H9 (cell line): Measurements from ENCODE around the gene IGFBP7. TPM values are rescaled to one million over a fixed set of nuclear protein-coding genes. Genes with fewer than 3 reads are reported as not detected.

Source experiments
- DNase-seq: peaks from one replicate; pipeline ENCODE4 v3.0.0-alpha.2; 2017
- H2AFZ ChIP-seq: one replicate; pipeline ENCODE4 v1.6.1; 2013; ENCODE audit warnings: mild to moderate bottlenecking, low read length, control low read depth, moderate library complexity
- H2AK5ac ChIP-seq: 2 replicates; pipeline ENCODE4 v1.6.1; 2013; ENCODE audit warnings: low read length, control low read depth, mixed read lengths; ENCODE audit not compliant: insufficient read length
- H2BK120ac ChIP-seq: one replicate; pipeline ENCODE4 v1.6.1; 2013; ENCODE audit warnings: low read depth, mild to moderate bottlenecking, low read length, control low read depth, inconsistent platforms; ENCODE audit not compliant: poor library complexity, severe bottlenecking
- H2BK12ac ChIP-seq: 2 replicates; pipeline ENCODE4 v1.6.1; 2013; ENCODE audit warnings: low read length, control low read depth, mixed read lengths, low read depth; ENCODE audit not compliant: insufficient read length
- H2BK15ac ChIP-seq: 2 replicates; pipeline ENCODE4 v1.6.1; 2013; ENCODE audit warnings: low read depth, low read length, control low read depth
- H2BK20ac ChIP-seq: one replicate; pipeline ENCODE4 v1.6.1; 2013; ENCODE audit warnings: low read depth, mild to moderate bottlenecking, low read length, control low read depth, inconsistent platforms; ENCODE audit not compliant: poor library complexity, severe bottlenecking
- H2BK5ac ChIP-seq: 2 replicates; pipeline ENCODE4 v1.6.1; 2013; ENCODE audit warnings: low read length, control low read depth, mixed read lengths; ENCODE audit not compliant: insufficient read length
- H3K14ac ChIP-seq: 2 replicates; pipeline ENCODE4 v1.6.1; 2013; ENCODE audit warnings: low read length, control low read depth; ENCODE audit not compliant: insufficient read depth
- H3K18ac ChIP-seq: 2 replicates; pipeline ENCODE4 v1.6.1; 2013; ENCODE audit warnings: low read depth, mild to moderate bottlenecking, mixed read lengths, low read length, control low read depth; ENCODE audit not compliant: insufficient read length
- H3K23ac ChIP-seq: 2 replicates; pipeline ENCODE4 v1.6.1; 2013; ENCODE audit warnings: low read length, control low read depth, mixed read lengths, low read depth; ENCODE audit not compliant: insufficient read length
- H3K23me2 ChIP-seq: 2 replicates; pipeline ENCODE4 v1.6.1; 2013; ENCODE audit warnings: low read depth, mild to moderate bottlenecking, mixed read lengths, low read length, control low read depth; ENCODE audit not compliant: insufficient read length, poor library complexity, severe bottlenecking
- H3K27ac ChIP-seq: 2 replicates; pipeline ENCODE4 v1.5.1; 2013; ENCODE audit warnings: low read length, control low read depth, mixed read lengths, low read depth; ENCODE audit not compliant: insufficient read length
- H3K27me3 ChIP-seq: 2 replicates; pipeline ENCODE4 v1.6.1; 2013; ENCODE audit warnings: low read length, control low read depth, inconsistent platforms; ENCODE audit not compliant: insufficient read depth
- H3K4ac ChIP-seq: 2 replicates; pipeline ENCODE4 v1.6.1; 2013; ENCODE audit warnings: low read depth, mild to moderate bottlenecking, control low read depth, inconsistent platforms, low read length, moderate library complexity
- H3K4me1 ChIP-seq: 2 replicates; pipeline ENCODE4 v1.6.1; 2013; ENCODE audit warnings: low read length, control low read depth, inconsistent platforms; ENCODE audit not compliant: insufficient read depth
- H3K4me2 ChIP-seq: 2 replicates; pipeline ENCODE4 v1.6.1; 2013; ENCODE audit warnings: low read length, control low read depth, mixed read lengths; ENCODE audit not compliant: insufficient read length, insufficient read depth
- H3K56ac ChIP-seq: 2 replicates; pipeline ENCODE4 v1.6.1; 2013; ENCODE audit warnings: low read depth, mild to moderate bottlenecking, mixed read lengths, low read length, control low read depth; ENCODE audit not compliant: insufficient read length
- H3K79me1 ChIP-seq: 2 replicates; pipeline ENCODE4 v1.6.1; 2013; ENCODE audit warnings: low read depth, mild to moderate bottlenecking, moderate library complexity, low read length, control low read depth, inconsistent platforms; ENCODE audit not compliant: insufficient read depth, poor library complexity, severe bottlenecking
- H3K79me2 ChIP-seq: 2 replicates; pipeline ENCODE4 v1.6.1; 2013; ENCODE audit warnings: low read length, control low read depth, inconsistent platforms; ENCODE audit not compliant: insufficient read depth
- H3K9ac ChIP-seq: 2 replicates; pipeline ENCODE4 v1.6.1; 2013; ENCODE audit warnings: low read length, control low read depth, mixed read lengths; ENCODE audit not compliant: insufficient read length; ENCODE audit errors: extremely low read depth
- H3K9me3 ChIP-seq: one replicate; pipeline ENCODE4 v1.6.1; 2013; ENCODE audit warnings: low read depth, low read length, inconsistent platforms; ENCODE audit not compliant: control insufficient read depth
- H3T11ph ChIP-seq: one replicate; pipeline ENCODE4 v1.6.1; 2013; ENCODE audit warnings: mild to moderate bottlenecking, low read length, control low read depth, inconsistent platforms
- H4K20me1 ChIP-seq: one replicate; pipeline ENCODE4 v1.6.1; 2013; ENCODE audit not compliant: control insufficient read depth, insufficient read length, insufficient read depth
- H4K5ac ChIP-seq: 2 replicates; pipeline ENCODE4 v1.6.1; 2013; ENCODE audit warnings: low read depth, mild to moderate bottlenecking, mixed read lengths, low read length, control low read depth; ENCODE audit not compliant: insufficient read length
- H4K8ac ChIP-seq: replicated peaks from 2 replicates; pipeline ENCODE4 v1.6.1; 2013; ENCODE audit warnings: low read length, control low read depth, mixed read lengths, low read depth; ENCODE audit not compliant: insufficient read length
- H4K91ac ChIP-seq: 2 replicates; pipeline ENCODE4 v1.6.1; 2013; ENCODE audit warnings: low read depth, mild to moderate bottlenecking, moderate library complexity, mixed read lengths, low read length, control low read depth; ENCODE audit not compliant: insufficient read length
- H3K27ac Mint-ChIP-seq, 3 experiments: 2 replicates in 2 of 3; 3 replicates in 1 of 3; pipeline ENCODE4 v1.8.0; 2020 to 2021; ENCODE audit warnings: mixed read lengths in 3 of 3, mild to moderate bottlenecking in 1 of 3, moderate library complexity in 1 of 3
- H3K27me3 Mint-ChIP-seq: 2 replicates; pipeline ENCODE4 v1.8.0; 2021; ENCODE audit warnings: low read depth, mild to moderate bottlenecking, moderate library complexity, mixed read lengths
- H3K36me3 Mint-ChIP-seq, 3 experiments: 2 replicates in 2 of 3; 3 replicates in 1 of 3; pipeline ENCODE4 v1.8.0; 2020 to 2021; ENCODE audit warnings: low read depth in 3 of 3, mixed read lengths in 3 of 3; ENCODE audit not compliant: insufficient read depth in 1 of 3
- H3K4me1 Mint-ChIP-seq, 2 experiments: 2 replicates each; pipeline ENCODE4 v1.8.0; 2020; ENCODE audit warnings: mixed read lengths in 2 of 2
- H3K4me3 Mint-ChIP-seq, 2 experiments: 2 replicates in 1 of 2; 3 replicates in 1 of 2; pipeline ENCODE4 v1.8.0; 2020 to 2021; ENCODE audit warnings: mild to moderate bottlenecking in 2 of 2, mixed read lengths in 2 of 2, moderate library complexity in 1 of 2
- H3K9me3 Mint-ChIP-seq, 2 experiments: 2 replicates in 1 of 2; 3 replicates in 1 of 2; pipeline ENCODE4 v1.8.0; 2020; ENCODE audit warnings: mild to moderate bottlenecking in 2 of 2, mixed read lengths in 2 of 2, moderate library complexity in 1 of 2
- CTCF ChIP-seq: fragments of 200-600 bp; sonication (generic); conservative IDR thresholded peaks from 3 replicates; pipeline ENCODE4 v1.8.0; 2021; ENCODE audit warnings: antibody characterized with exemption, mild to moderate bottlenecking
- WGBS: extraction: QIAGEN DNeasy Blood & Tissue Kit; methylation state at CpG from one replicate; pipeline ENCODE4 v1.1.7; 2013; ENCODE audit warnings: missing lambda C conversion rate, low lambda C conversion rate, mixed read lengths; ENCODE audit not compliant: insufficient read length; ENCODE audit errors: extremely low coverage; 5-methylcytosine and 5-hydroxymethylcytosine counted together
- total RNA-seq: library from RNA; stranded (reverse); gene quantifications from 2 replicates; pipeline ENCODE4 v1.2.1, GENCODE V29; 2021

Gene IGFBP7
- total RNA-seq, 1 experiment from 2014 or later = 0.37 TPM

GRCh38 chr4:57098415-57098814, 11.8 kb downstream of the IGFBP7 start:
- no peak overlapping the region for H3K27ac Mint-ChIP-seq
- H3K14ac ChIP-seq = no peak overlapping the region
- no peaks in the 10 kb centered on the region; the same call in 1 of the 2 replicates for H3K4me1 ChIP-seq
- no peak overlapping the region for H4K91ac ChIP-seq
- H3K9me3 ChIP-seq = no peaks in the 10 kb centered on the region
- H3K4me1 Mint-ChIP-seq = peaks cover 14 to 19% of the 10 kb centered on the region in 2 experiments
- H3K27me3 ChIP-seq = no peaks in the 10 kb centered on the region
- H3K27me3 Mint-ChIP-seq = peaks cover 6% of the 10 kb centered on the region
- H3K79me2 ChIP-seq = 0 out of 2 replicates have a peak, but pooled peaks cover 1% of the 10 kb centered on the region
- H4K8ac ChIP-seq = no peak overlapping the region
- no peaks in the 10 kb centered on the region for H4K20me1 ChIP-seq
- no peak overlapping the region for H3K23ac ChIP-seq
- no peak overlapping the region for H3K4me3 Mint-ChIP-seq
- H3K4ac ChIP-seq = no peak overlapping the region
- H2BK20ac ChIP-seq = no peak overlapping the region
- no peak overlapping the region for H3K9ac ChIP-seq
- H3T11ph ChIP-seq = no peak overlapping the region
- no peak overlapping the region for H2BK5ac ChIP-seq
- DNase-seq = no peak
- H2BK12ac ChIP-seq = no peak overlapping the region
- no peak overlapping the region for H3K18ac ChIP-seq
- H3K4me2 ChIP-seq = no peak overlapping the region
- H3K79me1 ChIP-seq = no peaks in the 10 kb centered on the region
- H3K27ac ChIP-seq = no peak overlapping the region
- H3K56ac ChIP-seq = no peak overlapping the region
- no peaks in the 10 kb centered on the region for H3K23me2 ChIP-seq
- H2BK120ac ChIP-seq = no peak overlapping the region
- H2AK5ac ChIP-seq = no peak overlapping the region
- no peaks in the 10 kb centered on the region for H3K36me3 Mint-ChIP-seq
- H4K5ac ChIP-seq = no peak overlapping the region
- no peak for TF ChIP-seq CTCF
- no peak overlapping the region; the same call in 1 of the 2 replicates for H2BK15ac ChIP-seq
- H3K9me3 Mint-ChIP-seq = no peaks in the 10 kb centered on the region
- no CpG with 5 or more reads among the region's 5 CpGs for WGBS
- no peak overlapping the region for H2AFZ ChIP-seq
